GM12873 (cell line): ENCODE data around the gene ZRANB1.

Experiments used
- TF ChIP-seq, protein P1 (sequence below): IDR thresholded peaks from 2 replicates; pipeline ENCODE4 v1.5.1; 2012; ENCODE audit warnings: low read depth, mild to moderate bottlenecking, moderate library complexity, low read length, control low read depth; ENCODE audit not compliant: insufficient read depth; ENCODE audit errors: missing control alignments

Gene ZRANB1

DNA sequence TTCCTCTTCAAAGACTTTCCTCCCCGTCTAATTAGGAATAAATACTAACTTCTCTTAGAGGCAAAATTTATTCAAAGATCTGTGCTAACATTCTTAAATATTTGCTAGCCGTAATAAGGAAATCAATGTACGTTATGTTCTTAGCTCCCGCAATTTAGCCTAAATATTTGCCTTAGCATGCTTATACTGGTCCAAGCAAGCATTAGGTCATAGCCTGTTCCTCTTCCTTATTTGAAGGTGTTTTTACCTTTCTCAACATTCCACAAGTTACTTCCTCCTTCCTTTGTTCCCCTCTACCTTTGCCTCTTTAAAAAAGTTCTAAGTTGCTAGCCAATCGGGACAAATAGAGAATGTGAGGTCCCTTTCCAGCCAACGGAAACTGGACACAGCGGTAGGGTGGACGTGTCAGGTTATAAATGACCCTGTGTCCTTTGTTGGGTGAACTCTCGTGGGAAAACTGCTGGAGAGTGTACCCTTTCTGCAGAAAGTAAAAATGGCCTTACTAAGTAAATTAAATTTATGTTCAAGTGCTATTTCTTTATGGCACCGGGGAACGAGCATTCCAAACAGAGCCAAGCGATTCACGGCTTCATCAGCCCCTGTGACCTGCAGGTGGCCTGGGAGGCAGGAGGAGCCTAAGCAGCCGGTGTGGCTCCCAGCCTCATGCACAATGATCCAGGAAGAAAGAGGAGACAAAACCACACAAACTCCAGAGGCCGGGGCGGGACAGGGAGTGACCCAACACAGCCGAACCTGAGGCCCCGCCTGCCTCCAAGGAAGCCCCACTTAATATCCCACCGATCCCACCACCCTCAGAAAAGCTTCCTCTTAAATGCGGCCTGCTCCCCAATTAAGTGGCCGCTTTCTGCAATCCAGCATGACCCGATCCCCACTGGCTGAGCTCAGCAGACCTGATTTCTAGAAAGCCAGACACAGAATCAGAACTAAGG is 67.0 kb downstream of the ZRANB1 start:
- TF ChIP-seq, protein P1, sequence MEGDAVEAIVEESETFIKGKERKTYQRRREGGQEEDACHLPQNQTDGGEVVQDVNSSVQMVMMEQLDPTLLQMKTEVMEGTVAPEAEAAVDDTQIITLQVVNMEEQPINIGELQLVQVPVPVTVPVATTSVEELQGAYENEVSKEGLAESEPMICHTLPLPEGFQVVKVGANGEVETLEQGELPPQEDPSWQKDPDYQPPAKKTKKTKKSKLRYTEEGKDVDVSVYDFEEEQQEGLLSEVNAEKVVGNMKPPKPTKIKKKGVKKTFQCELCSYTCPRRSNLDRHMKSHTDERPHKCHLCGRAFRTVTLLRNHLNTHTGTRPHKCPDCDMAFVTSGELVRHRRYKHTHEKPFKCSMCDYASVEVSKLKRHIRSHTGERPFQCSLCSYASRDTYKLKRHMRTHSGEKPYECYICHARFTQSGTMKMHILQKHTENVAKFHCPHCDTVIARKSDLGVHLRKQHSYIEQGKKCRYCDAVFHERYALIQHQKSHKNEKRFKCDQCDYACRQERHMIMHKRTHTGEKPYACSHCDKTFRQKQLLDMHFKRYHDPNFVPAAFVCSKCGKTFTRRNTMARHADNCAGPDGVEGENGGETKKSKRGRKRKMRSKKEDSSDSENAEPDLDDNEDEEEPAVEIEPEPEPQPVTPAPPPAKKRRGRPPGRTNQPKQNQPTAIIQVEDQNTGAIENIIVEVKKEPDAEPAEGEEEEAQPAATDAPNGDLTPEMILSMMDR, result no peak

GRCh38 chr10:125009661-125010161 is 67.8 kb downstream of the ZRANB1 start:
- TF ChIP-seq, protein P1, result no peak

DNA sequence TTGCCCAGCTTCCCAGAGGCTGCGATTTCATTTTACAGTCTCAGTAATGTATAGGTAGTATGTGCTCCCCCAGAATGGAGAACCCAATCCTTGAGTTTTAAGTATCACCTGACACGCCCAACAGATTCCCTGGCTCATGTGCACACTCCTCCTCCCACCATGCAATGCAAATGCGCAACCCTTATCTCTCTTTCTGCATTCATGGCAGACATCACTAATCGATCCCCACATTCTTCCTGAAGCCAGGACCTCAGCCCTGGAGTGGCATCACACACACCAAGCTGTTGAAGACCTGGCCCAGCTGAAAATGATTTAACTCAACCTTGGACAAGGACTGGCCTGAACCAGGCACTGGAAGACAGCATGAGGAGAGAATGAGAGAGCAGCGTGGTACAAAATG is 68.4 kb downstream of the ZRANB1 start:
- TF ChIP-seq, protein P1, result no peak

GRCh38 chr10:125011171-125011925 is 69.4 kb downstream of the ZRANB1 start:
- TF ChIP-seq, protein P1, result no peak

DNA sequence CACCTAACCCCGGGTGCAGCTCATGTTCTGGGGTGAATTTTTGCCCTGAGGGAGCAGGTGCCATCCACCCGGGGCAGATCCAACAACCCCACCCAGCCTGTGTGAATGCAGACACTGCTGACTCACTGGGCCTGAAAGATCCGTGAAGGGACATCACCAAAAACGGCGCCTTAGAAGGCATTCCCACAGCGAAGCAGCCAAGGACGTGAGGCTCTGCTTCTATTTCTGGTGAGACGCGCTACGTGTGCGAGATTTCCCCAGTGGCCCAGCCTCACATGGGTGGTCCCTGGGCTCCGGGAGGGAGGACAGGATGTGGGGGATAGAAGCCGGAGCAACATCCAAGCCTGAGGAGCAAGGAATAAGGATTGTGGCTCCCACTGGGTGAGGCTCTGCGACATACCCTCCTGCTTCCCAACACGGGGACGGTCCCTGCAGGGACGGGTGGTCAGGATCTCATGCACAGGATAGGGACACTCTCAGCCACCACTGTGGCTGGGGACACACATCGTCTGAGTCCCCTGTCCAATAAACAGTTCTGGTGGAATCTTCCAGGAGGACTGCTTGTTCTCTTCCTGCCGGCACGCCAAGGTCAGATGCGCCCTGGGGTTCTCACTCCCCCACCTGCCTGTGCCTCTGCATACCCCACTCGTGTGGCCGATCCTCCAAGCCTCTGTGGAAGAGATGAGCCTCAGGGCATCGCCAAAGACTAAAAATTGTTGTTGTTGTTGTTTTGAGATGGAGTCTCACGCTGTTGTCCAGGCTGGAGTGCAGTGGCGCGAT is 70.2 kb downstream of the ZRANB1 start:
- TF ChIP-seq, protein P1, result no peak

GRCh38 chr10:125012851-125013528 is 71.1 kb downstream of the ZRANB1 start:
- TF ChIP-seq, protein P1, result no peak
